Hepatocyte (in vitro differentiated cells): ENCODE measurements around the gene PAX7. TPM values are rescaled to one million over a fixed set of nuclear protein-coding genes. Genes with fewer than 3 reads are reported as not detected.

Experiments used
- DNase-seq: peaks from one replicate; pipeline ENCODE4 v3.0.0-alpha.2; 2016; ENCODE audit warnings: low spot score
- H2AFZ ChIP-seq: fragments of 200-600 bp; sonication (generic); 2 replicates; pipeline ENCODE4 v1.6.0; 2016; ENCODE audit warnings: antibody characterized with exemption, mild to moderate bottlenecking
- H3K27ac ChIP-seq: fragments of 200-600 bp; sonication (generic); 2 replicates; pipeline ENCODE4 v1.5.1; 2016; ENCODE audit warnings: mild to moderate bottlenecking
- H3K27me3 ChIP-seq: fragments of 200-600 bp; sonication (generic); 2 replicates; pipeline ENCODE4 v1.6.1; 2016
- H3K36me3 ChIP-seq: fragments of 200-600 bp; sonication (generic); replicated peaks from 2 replicates; pipeline ENCODE4 v1.5.1; 2016; ENCODE audit warnings: low read depth; ENCODE audit not compliant: insufficient read depth
- H3K4me1 ChIP-seq: fragments of 200-600 bp; sonication (generic); 2 replicates; pipeline ENCODE4 v1.5.1; 2016; ENCODE audit warnings: mild to moderate bottlenecking, moderate library complexity; ENCODE audit not compliant: insufficient read depth
- H3K4me2 ChIP-seq: fragments of 200-600 bp; sonication (generic); 2 replicates; pipeline ENCODE4 v1.6.0; 2016
- H3K4me3 ChIP-seq: fragments of 200-600 bp; sonication (generic); 2 replicates; pipeline ENCODE4 v1.5.1; 2016; ENCODE audit warnings: mild to moderate bottlenecking
- H3K79me2 ChIP-seq: fragments of 200-600 bp; sonication (generic); 2 replicates; pipeline ENCODE4 v1.6.0; 2017; ENCODE audit warnings: mild to moderate bottlenecking
- H3K9me2 ChIP-seq: fragments of 200-600 bp; sonication (generic); replicated peaks from 2 replicates; pipeline ENCODE4 v1.6.0; 2017; ENCODE audit warnings: mild to moderate bottlenecking; ENCODE audit not compliant: insufficient read depth
- H3K9me3 ChIP-seq: fragments of 200-600 bp; sonication (generic); 2 replicates; pipeline ENCODE4 v1.5.1; 2016; ENCODE audit warnings: low read depth, mild to moderate bottlenecking
- H4K20me1 ChIP-seq: fragments of 200-600 bp; sonication (generic); 2 replicates; pipeline ENCODE4 v1.6.0; 2016; ENCODE audit warnings: mild to moderate bottlenecking; ENCODE audit not compliant: insufficient read depth, poor library complexity, severe bottlenecking
- EZH2 ChIP-seq: fragments of 200-600 bp; sonication (generic); IDR thresholded peaks from 2 replicates; pipeline ENCODE4 v1.6.1; 2016; ENCODE audit warnings: antibody characterized with exemption, mild to moderate bottlenecking, borderline replicate concordance
- EZH2phosphoT487 ChIP-seq: fragments of 200-600 bp; sonication (generic); IDR thresholded peaks from one replicate; pipeline ENCODE4 v1.6.1; 2018; ENCODE audit warnings: antibody characterized with exemption, mild to moderate bottlenecking, low read depth, moderate library complexity; ENCODE audit not compliant: unreplicated experiment, severe bottlenecking
- WGBS: methylation state at CpG from one replicate; pipeline ENCODE4 v1.1.6; 2016; ENCODE audit warnings: low lambda C conversion rate; ENCODE audit errors: missing lambda C conversion rate; 5-methylcytosine and 5-hydroxymethylcytosine counted together
- polyA plus RNA-seq: library from polyadenylated mRNA; unstranded; fragments of >200 nt; fragmentation: Nextera tagmentation; extraction: Ambion mirVana; gene quantifications from 2 replicates; pipeline ENCODE4 v1.2.1, GENCODE V29; 2016
- total RNA-seq: library from RNA; depleted of rRNA; stranded (reverse); fragments of >200 nt; gene quantifications from 2 replicates; pipeline ENCODE4 v1.2.3, GENCODE V29; 2014
- TF ChIP-seq, protein P1 (sequence below): fragments of 200-600 bp; sonication (generic); IDR thresholded peaks from 2 replicates; pipeline ENCODE4 v1.5.1; 2016; ENCODE audit warnings: antibody characterized with exemption, mild to moderate bottlenecking; ENCODE audit not compliant: poor library complexity

PAX7 gene
- total and polyA plus RNA-seq, 2 experiments from 2014 or later: not detected

DNA sequence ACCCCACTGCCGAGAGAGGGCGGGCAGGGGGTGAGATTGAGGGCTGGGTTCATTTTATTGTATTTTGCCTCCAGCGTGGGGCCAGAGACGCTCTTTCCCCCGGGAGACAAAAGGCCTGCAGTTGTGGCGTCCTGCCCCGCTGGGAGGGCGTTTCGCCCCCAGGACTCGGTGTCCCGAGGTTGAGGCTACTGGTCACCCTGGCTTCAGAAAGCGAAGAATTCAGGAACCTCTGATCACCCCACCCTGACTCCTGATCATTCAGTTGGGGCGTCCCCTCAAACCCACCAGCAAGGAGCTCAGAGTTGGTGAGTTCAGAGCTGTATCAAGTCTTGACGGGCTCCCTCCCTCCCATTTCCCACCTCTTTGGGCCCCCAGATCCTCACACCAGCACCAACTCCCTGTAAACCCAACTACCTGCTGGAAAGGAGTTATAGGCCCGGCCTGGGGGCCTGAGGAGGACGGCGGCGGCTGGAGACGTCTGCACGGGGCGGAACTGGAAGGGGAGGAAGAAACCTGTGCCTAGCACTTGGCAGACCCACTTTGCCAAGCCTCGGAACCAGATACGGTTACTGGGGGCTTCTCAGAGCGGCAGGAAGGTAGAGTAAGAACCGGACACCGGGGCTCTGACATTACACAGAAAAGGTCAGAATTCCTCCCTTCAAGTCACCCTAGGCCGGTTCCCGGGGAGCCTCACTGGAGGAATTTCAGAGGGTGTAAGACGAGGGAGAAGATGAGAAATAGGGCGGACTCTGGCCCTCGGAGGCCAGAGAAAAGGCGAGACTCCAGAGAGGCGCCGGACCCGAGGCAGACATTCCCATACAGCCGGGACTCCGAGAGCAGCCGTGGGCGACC lies 761 bp upstream of the PAX7 start:
- Histone ChIP-seq H3K4me3 (no peak overlapping the region), H3K4me1 (no peaks in the 10 kb centered on the region), H4K20me1 (no peaks in the 10 kb centered on the region), H3K79me2 (no peaks in the 10 kb centered on the region), H3K4me2 (no peak overlapping the region), H3K27me3 (peaks cover 97% of the 10 kb centered on the region), H3K9me2 (no peaks in the 10 kb centered on the region), H3K27ac (no peak overlapping the region), H3K9me3 (no peaks in the 10 kb centered on the region), H2AFZ (no peak overlapping the region), H3K36me3 (no peaks in the 10 kb centered on the region)
- WGBS: 9% methylated on average over 38 of the region's 39 CpGs
- TF ChIP-seq EZH2 (peak; percentile 83), EZH2phosphoT487 (peak; percentile 57)
- TF ChIP-seq, protein P1, sequence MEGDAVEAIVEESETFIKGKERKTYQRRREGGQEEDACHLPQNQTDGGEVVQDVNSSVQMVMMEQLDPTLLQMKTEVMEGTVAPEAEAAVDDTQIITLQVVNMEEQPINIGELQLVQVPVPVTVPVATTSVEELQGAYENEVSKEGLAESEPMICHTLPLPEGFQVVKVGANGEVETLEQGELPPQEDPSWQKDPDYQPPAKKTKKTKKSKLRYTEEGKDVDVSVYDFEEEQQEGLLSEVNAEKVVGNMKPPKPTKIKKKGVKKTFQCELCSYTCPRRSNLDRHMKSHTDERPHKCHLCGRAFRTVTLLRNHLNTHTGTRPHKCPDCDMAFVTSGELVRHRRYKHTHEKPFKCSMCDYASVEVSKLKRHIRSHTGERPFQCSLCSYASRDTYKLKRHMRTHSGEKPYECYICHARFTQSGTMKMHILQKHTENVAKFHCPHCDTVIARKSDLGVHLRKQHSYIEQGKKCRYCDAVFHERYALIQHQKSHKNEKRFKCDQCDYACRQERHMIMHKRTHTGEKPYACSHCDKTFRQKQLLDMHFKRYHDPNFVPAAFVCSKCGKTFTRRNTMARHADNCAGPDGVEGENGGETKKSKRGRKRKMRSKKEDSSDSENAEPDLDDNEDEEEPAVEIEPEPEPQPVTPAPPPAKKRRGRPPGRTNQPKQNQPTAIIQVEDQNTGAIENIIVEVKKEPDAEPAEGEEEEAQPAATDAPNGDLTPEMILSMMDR: no peak
- DNase-seq: no peak

DNA sequence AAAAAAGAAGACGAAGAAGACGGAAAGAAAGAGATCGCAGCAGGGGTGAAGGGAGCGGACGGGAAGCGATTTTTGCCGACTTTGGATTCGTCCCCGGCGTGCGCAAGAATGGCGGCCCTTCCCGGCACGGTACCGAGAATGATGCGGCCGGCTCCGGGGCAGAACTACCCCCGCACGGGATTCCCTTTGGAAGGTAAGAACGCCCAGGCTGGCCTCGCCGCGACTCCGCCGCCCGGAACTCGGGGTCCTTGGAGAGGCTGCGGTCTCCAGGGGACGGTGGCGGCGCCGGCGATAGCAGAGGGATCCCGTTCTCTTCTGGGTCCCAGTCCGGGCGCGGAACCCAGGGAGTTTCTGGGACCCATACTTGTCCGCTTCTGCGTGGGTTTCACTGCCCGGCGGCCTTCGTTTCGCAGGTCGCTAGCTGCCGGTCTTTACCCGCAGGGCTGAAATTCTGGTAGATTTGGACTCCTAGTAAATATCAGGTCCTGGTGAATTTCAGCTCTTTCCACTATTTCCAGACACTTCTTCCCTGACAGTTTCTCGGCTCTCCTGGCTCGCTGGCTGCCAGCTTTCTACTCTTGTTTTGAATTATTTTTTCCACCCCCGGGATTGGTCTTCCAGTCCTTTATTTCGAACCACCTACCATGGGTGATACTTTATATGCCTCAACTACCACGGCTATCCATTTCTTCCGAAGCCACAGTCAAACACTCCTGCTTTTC lies 1.0 kb downstream of the PAX7 start:
- no peak for DNase-seq
- Histone ChIP-seq H3K27me3 (peaks cover 99% of the 10 kb centered on the region), H4K20me1 (no peaks in the 10 kb centered on the region), H3K4me2 (peak overlapping the region; percentile 67), H3K79me2 (no peaks in the 10 kb centered on the region), H3K4me1 (no peaks in the 10 kb centered on the region), H3K9me3 (no peaks in the 10 kb centered on the region), H3K9me2 (no peaks in the 10 kb centered on the region), H2AFZ (peak overlapping the region; percentile 66), H3K27ac (no peak overlapping the region), H3K36me3 (no peaks in the 10 kb centered on the region), H3K4me3 (no peak overlapping the region)
- TF ChIP-seq, protein P1: no peak
- peak; percentile 72 for TF ChIP-seq EZH2
- WGBS: 3% methylated on average over 45 of the region's 53 CpGs

DNA sequence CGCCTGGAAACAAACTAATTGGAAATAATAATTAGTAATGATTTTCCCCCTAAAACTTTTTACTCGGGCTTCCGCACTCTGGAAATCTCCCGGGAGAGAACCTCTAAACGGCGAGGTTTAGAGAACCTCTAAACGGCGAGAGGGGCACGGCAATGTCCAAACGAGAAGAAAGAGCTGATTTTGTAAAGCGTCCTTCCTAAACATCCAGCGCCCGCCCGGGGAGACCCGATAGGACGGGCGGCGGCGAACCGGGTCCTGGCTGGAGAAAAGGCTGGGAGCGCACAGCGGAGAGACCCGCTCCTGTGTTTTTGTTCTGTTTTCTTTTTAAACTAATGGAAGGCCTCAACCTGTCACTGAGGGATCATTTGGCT lies 1.6 kb downstream of the PAX7 start:
- H3K79me2 ChIP-seq: no peaks in the 10 kb centered on the region
- H3K27ac ChIP-seq: no peak overlapping the region
- no peaks in the 10 kb centered on the region for H3K36me3 ChIP-seq
- H3K27me3 ChIP-seq: peaks cover 99% of the 10 kb centered on the region
- H3K4me3 ChIP-seq: no peak overlapping the region
- no peaks in the 10 kb centered on the region for H3K9me2 ChIP-seq
- WGBS: 4% methylated on average over 23 of the region's 23 CpGs
- peak overlapping the region; percentile 66 for H2AFZ ChIP-seq
- TF ChIP-seq EZH2phosphoT487: peak; percentile 99
- TF ChIP-seq EZH2: peak; percentile 87
- TF ChIP-seq, protein P1: no peak
- no peaks in the 10 kb centered on the region for H3K9me3 ChIP-seq
- H3K4me2 ChIP-seq: no peak overlapping the region
- H3K4me1 ChIP-seq: no peaks in the 10 kb centered on the region
- H4K20me1 ChIP-seq: no peaks in the 10 kb centered on the region
- no peak for DNase-seq
